Panc1 (cell line): ENCODE data around the gene CREB3L2. TPM values are rescaled to one million over a fixed set of nuclear protein-coding genes. Genes with fewer than 3 reads are reported as not detected.

Experiments used
- ATAC-seq: fragments of 200-7000 bp; cut with Tn5 transposase; 2 replicates; pipeline ENCODE4 v1.9.1; 2020; ENCODE audit warnings: mild to moderate bottlenecking, moderate library complexity
- BruUV-seq: library from RNA; stranded (reverse); fragments of 400-500 nt; replicated peaks from 2 replicates; lab custom pipeline; 2021; lab: Mats Ljungman, UMichigan
- CTCF ChIA-PET: fragments of 300-600 bp; sonication (Branson Sonifier 250); formaldehyde crosslinking; loops from one replicate; lab custom pipeline; 2022; ENCODE audit warnings: antibody characterized with exemption; lab: Charles Lee
- POLR2A ChIA-PET: fragments of 300-600 bp; sonication (Branson Sonifier 250); formaldehyde crosslinking; loops from one replicate; lab custom pipeline; 2022; ENCODE audit warnings: antibody characterized with exemption; lab: Charles Lee
- DNase-seq: peaks from one replicate; pipeline ENCODE4 v3.0.0-alpha.2; 2010; ENCODE audit warnings: low read depth, low spot score
- H3K27ac ChIP-seq: 2 replicates; pipeline ENCODE4 v1.5.1; 2011; ENCODE audit warnings: mild to moderate bottlenecking, low read length, inconsistent platforms
- H3K27me3 ChIP-seq: fragments of 200-500 bp; sonication (Bioruptor generic); 2 replicates; pipeline ENCODE4 v1.6.0; 2014; ENCODE audit warnings: low read length, inconsistent platforms; ENCODE audit not compliant: control insufficient read depth, insufficient read depth
- H3K36me3 ChIP-seq: fragments of 200-500 bp; sonication (Bioruptor generic); 2 replicates; pipeline ENCODE4 v1.5.1; 2014; ENCODE audit warnings: inconsistent platforms, mild to moderate bottlenecking, low read length, moderate library complexity; ENCODE audit not compliant: control insufficient read depth, insufficient read depth
- H3K4me1 ChIP-seq: 2 replicates; pipeline ENCODE4 v1.5.1; 2011; ENCODE audit warnings: inconsistent platforms, mild to moderate bottlenecking, low read length, moderate library complexity; ENCODE audit not compliant: control insufficient read depth, insufficient read depth
- H3K4me3 ChIP-seq, 2 experiments: 2 replicates each; pipeline ENCODE4 v1.5.1; 2011 to 2012; ENCODE audit warnings: low read depth in 2 of 2, low read length in 2 of 2, mild to moderate bottlenecking in 2 of 2, inconsistent platforms in 1 of 2, moderate library complexity in 1 of 2
- H3K9me3 ChIP-seq: fragments of 200-500 bp; sonication (Bioruptor generic); 2 replicates; pipeline ENCODE4 v1.5.1; 2014; ENCODE audit warnings: low read depth, mild to moderate bottlenecking, inconsistent platforms, low read length, moderate library complexity; ENCODE audit not compliant: control insufficient read depth, insufficient read depth
- CTCF ChIP-seq: fragments of 450-650 bp; IDR thresholded peaks from 2 replicates; pipeline ENCODE4 v1.5.1; 2017; ENCODE audit warnings: mild to moderate bottlenecking
- POLR2AphosphoS5 ChIP-seq: IDR thresholded peaks from 2 replicates; pipeline ENCODE4 v1.6.1; 2012; ENCODE audit warnings: mild to moderate bottlenecking, low read depth, low read length, moderate library complexity
- SIN3A ChIP-seq: IDR thresholded peaks from 2 replicates; pipeline ENCODE4 v1.6.1; 2012; ENCODE audit warnings: low read depth, mild to moderate bottlenecking, low read length, moderate library complexity, borderline replicate concordance; ENCODE audit not compliant: insufficient read depth
- TCF7L2 ChIP-seq: IDR thresholded peaks from 2 replicates; pipeline ENCODE4 v1.6.1; 2011; ENCODE audit warnings: mild to moderate bottlenecking, low read depth, low read length, inconsistent platforms
- in situ Hi-C: cut with HindIII; loops from 2 replicates; pipeline ENCODE4 v1.10.0; 2016; ENCODE audit warnings: low sequenced_read_pairs, low pct_unique_long_range_greater_than_20kb
- intact Hi-C: fragments of 100-400 bp; cut with micrococcal nuclease; formaldehyde crosslinking; loops from one replicate; pipeline ENCODE4 v1.10.0; 2022; ENCODE audit not compliant: unreplicated experiment
- total RNA-seq: library from RNA; stranded (reverse); gene quantifications from one replicate; pipeline ENCODE4 v1.2.1, GENCODE V29; 2021; ENCODE audit not compliant: unreplicated experiment
- TF ChIP-seq, protein P1 (sequence below), 2 experiments: IDR thresholded peaks; 2 replicates each; pipeline ENCODE4 v1.6.1; 2011 to 2012; ENCODE audit warnings: low read depth in 2 of 2, control low read depth in 1 of 2, low read length in 1 of 2, mild to moderate bottlenecking in 1 of 2, moderate library complexity in 1 of 2; ENCODE audit not compliant: insufficient read depth in 1 of 2

CREB3L2 gene
- total RNA-seq, 1 experiment from 2014 or later = 22.7 TPM

- intact Hi-C loops (no loop called here), in situ Hi-C loops (no loop called here)
- no peaks in the 10 kb centered on the region for H3K36me3 ChIP-seq
- no peaks in the 10 kb centered on the region; the same call in 1 of the 2 replicates for H3K4me1 ChIP-seq
- H3K27ac ChIP-seq = no peak overlapping the region
- H3K27me3 ChIP-seq = no peaks in the 10 kb centered on the region
- no peak overlapping the region for H3K4me3 ChIP-seq
- DNase-seq (no peak), ATAC-seq (no peak)
- CTCF ChIA-PET = no interaction called here
- TF ChIP-seq, protein P1, sequence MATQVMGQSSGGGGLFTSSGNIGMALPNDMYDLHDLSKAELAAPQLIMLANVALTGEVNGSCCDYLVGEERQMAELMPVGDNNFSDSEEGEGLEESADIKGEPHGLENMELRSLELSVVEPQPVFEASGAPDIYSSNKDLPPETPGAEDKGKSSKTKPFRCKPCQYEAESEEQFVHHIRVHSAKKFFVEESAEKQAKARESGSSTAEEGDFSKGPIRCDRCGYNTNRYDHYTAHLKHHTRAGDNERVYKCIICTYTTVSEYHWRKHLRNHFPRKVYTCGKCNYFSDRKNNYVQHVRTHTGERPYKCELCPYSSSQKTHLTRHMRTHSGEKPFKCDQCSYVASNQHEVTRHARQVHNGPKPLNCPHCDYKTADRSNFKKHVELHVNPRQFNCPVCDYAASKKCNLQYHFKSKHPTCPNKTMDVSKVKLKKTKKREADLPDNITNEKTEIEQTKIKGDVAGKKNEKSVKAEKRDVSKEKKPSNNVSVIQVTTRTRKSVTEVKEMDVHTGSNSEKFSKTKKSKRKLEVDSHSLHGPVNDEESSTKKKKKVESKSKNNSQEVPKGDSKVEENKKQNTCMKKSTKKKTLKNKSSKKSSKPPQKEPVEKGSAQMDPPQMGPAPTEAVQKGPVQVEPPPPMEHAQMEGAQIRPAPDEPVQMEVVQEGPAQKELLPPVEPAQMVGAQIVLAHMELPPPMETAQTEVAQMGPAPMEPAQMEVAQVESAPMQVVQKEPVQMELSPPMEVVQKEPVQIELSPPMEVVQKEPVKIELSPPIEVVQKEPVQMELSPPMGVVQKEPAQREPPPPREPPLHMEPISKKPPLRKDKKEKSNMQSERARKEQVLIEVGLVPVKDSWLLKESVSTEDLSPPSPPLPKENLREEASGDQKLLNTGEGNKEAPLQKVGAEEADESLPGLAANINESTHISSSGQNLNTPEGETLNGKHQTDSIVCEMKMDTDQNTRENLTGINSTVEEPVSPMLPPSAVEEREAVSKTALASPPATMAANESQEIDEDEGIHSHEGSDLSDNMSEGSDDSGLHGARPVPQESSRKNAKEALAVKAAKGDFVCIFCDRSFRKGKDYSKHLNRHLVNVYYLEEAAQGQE (IDR thresholded peaks at IDR 0.05; ENCODE audit: insufficient read depth in 1 of 2, low read depth in 2 of 2, low read length in 1 of 2) = no peak
- no peak for TF ChIP-seq CTCF
- no peak for TF ChIP-seq POLR2AphosphoS5
- no peak for TF ChIP-seq SIN3A
- no peak for TF ChIP-seq TCF7L2
- BruUV-seq = no TSS peak
- POLR2A ChIA-PET = no interaction called here
- no peaks in the 10 kb centered on the region for H3K9me3 ChIP-seq
These were observed 128.4 kb downstream of the CREB3L2 start for GRCh38 chr7:137873524-137873923.

GRCh38 chr7:137871170-137871915 lies 130.5 kb downstream of the CREB3L2 start:
- in situ Hi-C loops (no loop called here), intact Hi-C loops (no loop called here)
- Histone ChIP-seq H3K36me3 (no peaks in the 10 kb centered on the region), H3K27me3 (no peaks in the 10 kb centered on the region), H3K27ac (no peak overlapping the region), H3K9me3 (no peaks in the 10 kb centered on the region), H3K4me1 (no peaks in the 10 kb centered on the region; the same call in 1 of the 2 replicates), H3K4me3 (no peak overlapping the region)
- ChIA-PET CTCF (no interaction called here), POLR2A (no interaction called here)
- BruUV-seq = no TSS peak
- ATAC-seq (no peak), DNase-seq (no peak)
- TF ChIP-seq, protein P1 (IDR thresholded peaks at IDR 0.05; ENCODE audit: insufficient read depth in 1 of 2, low read depth in 2 of 2, low read length in 1 of 2) = no peak
- TF ChIP-seq POLR2AphosphoS5 (no peak), TCF7L2 (no peak), CTCF (no peak), SIN3A (no peak)
